Loucy (cell line): Measurements from ENCODE around the gene AHR.

Experiments
- H2AFZ ChIP-seq: fragments of 200-600 bp; sonication (generic); 2 replicates; pipeline ENCODE4 v1.6.0; 2016; ENCODE audit warnings: antibody characterized with exemption, mild to moderate bottlenecking, low read length, moderate library complexity
- H3F3A ChIP-seq: fragments of 200-600 bp; 2 replicates; pipeline ENCODE4 v1.6.0; 2016; ENCODE audit warnings: antibody characterized with exemption, low read depth, mild to moderate bottlenecking
- H3K27me3 ChIP-seq: fragments of 200-600 bp; sonication (generic); 2 replicates; pipeline ENCODE4 v1.6.1; 2014; ENCODE audit warnings: low read length, mild to moderate bottlenecking; ENCODE audit not compliant: insufficient read depth, poor library complexity, severe bottlenecking
- H3K36me3 ChIP-seq: fragments of 200-600 bp; sonication (generic); 2 replicates; pipeline ENCODE4 v1.6.1; 2016; ENCODE audit warnings: low read length; ENCODE audit not compliant: insufficient read depth
- H3K4me1 ChIP-seq: fragments of 200-600 bp; sonication (generic); 2 replicates; pipeline ENCODE4 v1.5.1; 2014; ENCODE audit warnings: low read length, mild to moderate bottlenecking; ENCODE audit not compliant: insufficient read depth, poor library complexity, severe bottlenecking
- H3K4me2 ChIP-seq: fragments of 200-600 bp; sonication (generic); 2 replicates; pipeline ENCODE4 v1.6.0; 2014; ENCODE audit warnings: antibody characterized with exemption, low read length, low read depth, mild to moderate bottlenecking; ENCODE audit not compliant: poor library complexity, severe bottlenecking
- H3K4me3 ChIP-seq: fragments of 200-600 bp; sonication (generic); 2 replicates; pipeline ENCODE4 v1.5.1; 2014; ENCODE audit warnings: low read length, mild to moderate bottlenecking, mixed read lengths; ENCODE audit not compliant: poor library complexity, severe bottlenecking
- H3K79me2 ChIP-seq: fragments of 200-600 bp; sonication (generic); 2 replicates; pipeline ENCODE4 v1.6.1; 2014; ENCODE audit warnings: low read length; ENCODE audit not compliant: insufficient read depth
- H3K9ac ChIP-seq: fragments of 200-600 bp; sonication (generic); 2 replicates; pipeline ENCODE4 v1.6.0; 2014; ENCODE audit warnings: mild to moderate bottlenecking, low read depth, low read length, moderate library complexity; ENCODE audit not compliant: poor library complexity, severe bottlenecking
- H3K9me2 ChIP-seq: fragments of 200-600 bp; sonication (generic); replicated peaks from 2 replicates; pipeline ENCODE4 v1.6.1; 2016; ENCODE audit warnings: low read depth, low read length, mixed read lengths
- H3K9me3 ChIP-seq: fragments of 200-600 bp; sonication (generic); 2 replicates; pipeline ENCODE4 v1.6.1; 2014; ENCODE audit warnings: mild to moderate bottlenecking, antibody characterized with exemption, low read length, low read depth; ENCODE audit not compliant: insufficient read depth
- H4K20me1 ChIP-seq: fragments of 200-600 bp; sonication (generic); 2 replicates; pipeline ENCODE4 v1.6.0; 2014; ENCODE audit warnings: antibody characterized with exemption, low read length, mild to moderate bottlenecking; ENCODE audit not compliant: insufficient read depth, poor library complexity, severe bottlenecking
- CTCF ChIP-seq: fragments of 200-600 bp; sonication (generic); conservative IDR thresholded peaks from 2 replicates; pipeline ENCODE4 v1.5.1; 2014; ENCODE audit warnings: mild to moderate bottlenecking, antibody characterized with exemption, low read length
- EZH2phosphoT487 ChIP-seq: fragments of 200-600 bp; IDR thresholded peaks from 2 replicates; pipeline ENCODE4 v1.6.1; 2018; ENCODE audit warnings: antibody characterized with exemption, mild to moderate bottlenecking, moderate library complexity, borderline replicate concordance

AHR gene

GRCh38 chr7:17311194-17311593 is 12.7 kb downstream of the AHR start:
- H3K36me3 ChIP-seq: no peaks in the 10 kb centered on the region

GRCh38 chr7:17311952-17312351 is 13.5 kb downstream of the AHR start:
- no peaks in the 10 kb centered on the region for H3K36me3 ChIP-seq
- H3F3A ChIP-seq: no peaks in the 10 kb centered on the region
- no peaks in the 10 kb centered on the region for H4K20me1 ChIP-seq
- H3K9me3 ChIP-seq: no peaks in the 10 kb centered on the region
- TF ChIP-seq EZH2phosphoT487 (no peak), CTCF (no peak)
- H3K4me3 ChIP-seq: no peak overlapping the region
- no peaks in the 10 kb centered on the region for H3K79me2 ChIP-seq
- H3K27me3 ChIP-seq: no peaks in the 10 kb centered on the region
- peaks cover 3% of the 10 kb centered on the region for H3K4me1 ChIP-seq
- no peak overlapping the region for H3K9ac ChIP-seq
- H3K4me2 ChIP-seq: no peak overlapping the region
- no peaks in the 10 kb centered on the region for H3K9me2 ChIP-seq
- no peak overlapping the region for H2AFZ ChIP-seq

More at GRCh38 chr7:17311194-17311593, 12.7 kb downstream of the AHR start:
- no peaks in the 10 kb centered on the region for H3K79me2 ChIP-seq
- TF ChIP-seq EZH2phosphoT487: no peak
- TF ChIP-seq CTCF: no peak
- H3F3A ChIP-seq: no peaks in the 10 kb centered on the region
- no peak overlapping the region for H3K4me3 ChIP-seq
- peaks cover 10% of the 10 kb centered on the region for H3K4me1 ChIP-seq
- no peaks in the 10 kb centered on the region for H3K27me3 ChIP-seq
- H3K9me3 ChIP-seq: no peaks in the 10 kb centered on the region
- H2AFZ ChIP-seq: no peak overlapping the region
- no peak overlapping the region for H3K9ac ChIP-seq
- H3K4me2 ChIP-seq: no peak overlapping the region
- no peaks in the 10 kb centered on the region for H4K20me1 ChIP-seq
- no peaks in the 10 kb centered on the region for H3K9me2 ChIP-seq

- Histone ChIP-seq H3F3A (no peaks in the 10 kb centered on the region), H3K4me1 (no peaks in the 10 kb centered on the region), H3K4me3 (no peak overlapping the region), H4K20me1 (no peaks in the 10 kb centered on the region), H2AFZ (no peak overlapping the region), H3K27me3 (no peaks in the 10 kb centered on the region), H3K36me3 (no peaks in the 10 kb centered on the region), H3K4me2 (no peak overlapping the region), H3K79me2 (no peaks in the 10 kb centered on the region), H3K9me3 (no peaks in the 10 kb centered on the region), H3K9me2 (no peaks in the 10 kb centered on the region), H3K9ac (no peak overlapping the region)
- no peak for TF ChIP-seq EZH2phosphoT487
These were observed 14.2 kb downstream of the AHR start for GRCh38 chr7:17312641-17313040.

- H2AFZ ChIP-seq: no peak overlapping the region
- H3K36me3 ChIP-seq: no peaks in the 10 kb centered on the region
- no peaks in the 10 kb centered on the region for H4K20me1 ChIP-seq
- no peaks in the 10 kb centered on the region for H3K4me1 ChIP-seq
- H3K79me2 ChIP-seq: no peaks in the 10 kb centered on the region
- H3K9me2 ChIP-seq: no peaks in the 10 kb centered on the region
- H3K4me3 ChIP-seq: no peak overlapping the region
- no peaks in the 10 kb centered on the region for H3K27me3 ChIP-seq
- H3K9me3 ChIP-seq: no peaks in the 10 kb centered on the region
- no peaks in the 10 kb centered on the region for H3F3A ChIP-seq
- TF ChIP-seq CTCF (no peak), EZH2phosphoT487 (no peak)
- H3K4me2 ChIP-seq: no peak overlapping the region
- no peak overlapping the region for H3K9ac ChIP-seq
These were observed 14.7 kb downstream of the AHR start for GRCh38 chr7:17313194-17313593.
